Occipital lobe (tissue), 2 donors: ENCODE data around the gene LTC4S. TPM values are rescaled to one million over a fixed set of nuclear protein-coding genes. Genes with fewer than 3 reads are reported as not detected.
"Not testable (repeated sequence)": the region's sequence is repeated elsewhere in the genome, so short reads cannot be mapped to it uniquely, and the experiment has no call there.

ENCODE experiments used
- DNase-seq: peaks from one replicate; lab custom pipeline; 2025; lab: John Stamatoyannopoulos, UW
- total RNA-seq: library from RNA; depleted of rRNA; stranded (reverse); fragments of >200 nt; gene quantifications from one replicate; pipeline ENCODE4 v1.2.3, GENCODE V29; 2014

The LTC4S gene
- total RNA-seq, 1 donor from 2014 or later, result 1.7 TPM

GRCh38 chr5:179769271-179769670 lies 24.5 kb upstream of the LTC4S start:
- DNase-seq, result no peak

- no peak for DNase-seq
Observed at GRCh38 chr5:179769796-179770195, 24.0 kb upstream of the LTC4S start.

DNA sequence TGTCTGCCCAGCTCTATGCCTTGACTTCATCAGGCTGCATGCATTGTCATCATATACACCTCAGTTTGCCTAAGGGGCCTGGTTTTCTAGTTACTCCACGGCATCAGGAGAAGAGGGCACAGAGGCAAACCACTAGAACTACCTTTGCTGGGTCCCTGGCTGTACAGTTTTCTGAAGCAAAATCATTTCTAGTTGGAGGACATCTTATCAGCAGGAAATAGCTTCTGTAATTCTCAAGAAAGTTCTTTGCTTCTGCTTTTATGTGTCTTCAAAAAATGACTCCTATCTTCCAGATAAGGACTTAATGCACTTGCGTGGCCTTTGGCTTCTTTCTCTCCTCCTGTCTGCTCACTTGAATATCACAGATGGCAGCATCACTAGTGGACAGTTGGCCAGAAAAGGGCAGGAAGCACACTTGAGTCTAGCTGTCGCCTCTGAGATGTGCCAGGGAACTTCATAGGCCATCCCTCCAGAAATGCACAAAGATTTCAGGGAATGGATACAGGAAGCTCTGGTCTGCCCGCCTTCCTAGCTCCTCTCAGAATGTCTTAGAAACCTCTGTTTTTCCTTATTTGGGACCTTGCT lies 22.4 kb upstream of the LTC4S start:
- DNase-seq, result no peak

- no peak for DNase-seq
Observed at GRCh38 chr5:179772351-179772750, 21.4 kb upstream of the LTC4S start.

GRCh38 chr5:179773686-179774040 lies 20.1 kb upstream of the LTC4S start:
- DNase-seq, result no peak

- DNase-seq, result no peak
Observed at GRCh38 chr5:179774442-179774841, 19.3 kb upstream of the LTC4S start.

- DNase-seq, result no peak
Observed at GRCh38 chr5:179776411-179776938, 17.3 kb upstream of the LTC4S start.

DNA sequence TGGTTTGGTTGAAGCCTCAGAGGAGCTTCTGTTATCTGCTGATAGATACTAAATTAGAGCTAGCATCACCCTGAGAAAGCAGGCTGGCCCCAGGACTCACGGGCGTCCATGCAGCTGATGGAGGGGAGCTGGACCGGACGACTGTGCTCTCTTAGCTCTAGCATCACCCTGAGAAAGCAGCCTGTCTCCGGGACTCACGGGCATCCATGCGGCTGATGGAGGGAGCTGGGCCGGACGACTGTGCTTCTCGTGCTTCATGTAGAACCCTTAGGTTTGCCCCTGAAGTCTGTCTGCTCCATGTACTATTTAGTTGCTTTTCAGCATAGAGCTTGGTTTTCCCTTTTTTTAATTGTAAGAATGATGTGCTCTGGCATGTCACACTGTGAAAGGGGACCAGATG lies 16.3 kb upstream of the LTC4S start:
- DNase-seq, result no peak

- no peak for DNase-seq
Observed at GRCh38 chr5:179777909-179778308, 15.9 kb upstream of the LTC4S start.

- DNase-seq, result no peak
Observed at GRCh38 chr5:179778591-179778990, 15.2 kb upstream of the LTC4S start.

GRCh38 chr5:179779826-179780225 lies 14.0 kb upstream of the LTC4S start:
- DNase-seq, result no peak

DNA sequence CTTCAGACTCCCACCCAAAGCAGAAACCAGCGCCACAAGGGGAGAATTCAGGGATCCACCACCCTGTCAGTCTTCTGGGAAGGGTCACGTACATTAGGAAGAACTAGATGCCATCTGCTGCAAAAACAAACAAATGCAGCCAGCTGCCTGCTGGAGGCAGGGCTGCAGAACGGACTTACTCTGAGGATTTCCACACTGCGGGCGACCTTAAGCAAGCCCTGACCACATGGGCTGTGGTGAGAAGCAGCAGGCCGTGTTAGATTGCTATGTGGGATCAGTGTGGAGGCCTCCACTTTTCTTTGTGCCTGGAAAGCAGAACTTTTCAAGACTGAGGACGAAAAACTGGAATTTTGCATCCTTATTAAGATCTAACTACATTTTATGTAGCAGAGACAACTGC lies 13.4 kb upstream of the LTC4S start:
- no peak for DNase-seq

DNA sequence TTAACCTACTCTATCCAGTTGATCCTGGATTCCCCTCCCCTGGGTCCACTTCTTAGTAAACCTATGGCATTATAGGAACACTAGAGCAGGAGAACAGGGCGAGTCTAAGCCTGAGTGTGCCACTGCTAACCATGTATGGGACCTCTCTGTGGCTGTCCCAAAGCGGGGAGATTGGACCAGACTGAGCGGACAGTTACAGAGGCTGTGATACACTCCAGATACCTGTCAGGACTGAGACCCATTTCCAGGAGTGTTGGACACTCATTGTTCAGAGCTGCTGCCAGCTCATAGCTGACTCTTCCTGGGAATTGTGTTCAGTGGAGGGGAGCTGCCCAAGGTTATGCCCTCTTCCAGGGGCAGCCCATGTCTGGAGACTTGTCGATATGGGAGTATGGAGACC lies 11.9 kb upstream of the LTC4S start:
- no peak for DNase-seq

DNA sequence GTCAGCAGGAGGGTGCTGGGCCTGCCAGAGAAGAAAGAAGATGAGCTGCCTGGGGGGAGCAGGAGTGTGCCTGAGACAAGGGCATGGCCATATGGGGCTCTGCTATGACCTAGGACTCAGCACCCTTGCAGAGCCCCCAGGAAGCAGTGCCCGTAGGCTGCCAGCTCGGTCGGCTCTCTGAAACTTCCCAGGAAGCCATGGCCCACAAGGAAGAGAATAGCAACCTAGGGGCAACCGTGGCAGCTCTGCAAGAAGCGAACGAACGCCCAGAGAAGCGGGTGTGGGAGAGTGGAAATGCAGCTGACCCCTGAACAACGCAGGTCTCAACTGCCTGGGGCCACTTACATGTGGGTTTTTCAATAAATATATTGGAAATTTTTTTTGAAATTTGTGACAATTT lies 10.7 kb upstream of the LTC4S start:
- no peak for DNase-seq

- no peak for DNase-seq
Observed at GRCh38 chr5:179786861-179787260, 6.9 kb upstream of the LTC4S start.

DNA sequence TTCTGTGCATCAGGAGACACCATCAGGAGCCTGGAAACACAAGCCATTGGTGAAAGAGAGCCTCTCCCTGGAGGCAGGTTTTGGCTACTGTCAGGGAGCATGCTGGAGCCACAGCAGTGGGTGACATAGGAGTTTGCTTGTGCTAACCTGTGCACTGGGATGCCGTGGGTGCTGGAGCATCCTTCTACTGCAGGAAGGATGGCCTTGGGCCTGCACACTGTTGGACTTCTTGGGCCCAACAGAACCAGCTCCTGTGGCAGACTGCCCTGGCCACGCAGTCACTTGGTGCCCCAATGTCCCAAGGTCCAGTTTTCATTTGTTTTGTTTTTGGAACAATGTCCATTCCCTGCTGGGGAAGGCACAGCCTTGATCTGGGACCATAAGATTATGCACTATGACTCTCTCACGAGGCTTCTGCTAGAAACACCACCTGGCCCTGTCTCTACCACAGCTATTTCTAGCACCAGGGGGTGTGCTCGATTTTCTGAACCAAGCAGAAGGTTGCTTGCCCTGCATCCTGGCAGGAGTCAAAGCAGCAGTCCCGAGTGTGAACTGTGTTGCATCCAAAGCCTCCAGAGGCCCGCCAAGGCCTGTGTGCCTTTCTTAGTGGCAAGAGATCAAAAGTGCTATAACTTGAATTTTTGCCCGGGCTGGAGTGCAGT lies 5.5 kb upstream of the LTC4S start:
- DNase-seq, result no peak

- not testable (repeated sequence) for DNase-seq
Observed at GRCh38 chr5:179789278-179789677, 4.5 kb upstream of the LTC4S start.

- no peak for DNase-seq
Observed at GRCh38 chr5:179791881-179792611, 1.7 kb upstream of the LTC4S start.

DNA sequence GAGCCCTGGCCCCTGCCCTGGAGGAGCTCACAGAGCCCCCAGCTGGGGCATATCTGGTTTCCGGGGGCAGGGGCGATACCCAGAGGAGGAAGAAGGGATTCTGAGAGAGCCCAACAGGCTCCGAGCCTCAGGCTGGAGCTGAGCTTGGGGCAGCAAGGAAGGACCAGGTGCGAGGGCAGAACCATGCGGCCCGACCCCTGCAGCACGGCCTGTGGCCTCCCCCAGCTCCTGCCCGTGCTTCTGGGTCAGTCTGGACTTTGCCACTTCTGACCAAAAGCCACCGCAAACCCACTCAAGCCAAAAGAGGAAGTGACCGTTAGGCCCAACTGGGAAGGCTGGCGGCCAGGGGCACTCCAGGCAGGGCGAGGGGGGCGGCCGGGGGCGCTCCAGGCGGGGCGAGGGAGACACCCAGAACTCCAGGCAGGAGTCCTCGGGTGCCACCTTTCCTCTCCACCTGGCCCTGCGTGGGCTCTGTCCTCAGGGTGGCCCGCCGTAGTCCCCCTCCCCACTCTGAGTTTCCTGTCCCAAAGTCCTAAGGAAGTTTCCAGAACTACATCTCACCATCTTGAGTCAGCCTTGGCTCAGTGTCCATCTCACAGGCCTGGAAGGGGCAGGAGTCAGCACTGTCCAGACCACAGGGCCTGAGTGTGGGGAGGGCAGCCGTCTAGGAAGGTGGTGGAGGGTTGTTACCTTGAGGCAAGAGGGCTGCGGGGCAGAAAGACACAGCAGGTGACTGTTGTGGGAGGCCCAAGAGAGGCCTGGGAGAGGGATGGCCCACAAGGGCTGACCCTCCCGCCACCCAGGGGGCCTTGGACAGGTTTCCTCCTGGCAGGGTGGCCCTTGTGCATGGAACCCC lies 946 bp upstream of the LTC4S start:
- DNase-seq, result no peak

GRCh38 chr5:179794171-179794570 lies 385 bp downstream of the LTC4S start:
- no peak for DNase-seq

- no peak for DNase-seq
Observed at GRCh38 chr5:179794575-179794974, 789 bp downstream of the LTC4S start.
